Stimulated activated CD4-positive, alpha-beta T cell treated with anti-CD3 and anti-CD28 coated beads, Interleukin-12 subunit alpha, Interleukin-12 subunit beta, amount 100 ng/mL, for 48 hours (primary cell): ENCODE data around the gene GABBR2.

Source experiments
- DNase-seq, 3 donors: peaks; one replicate each; pipeline ENCODE4 v3.0.0-alpha.2; 2020; ENCODE audit warnings: low read depth in 2 of 3, low spot score in 1 of 3

The GABBR2 gene

DNA sequence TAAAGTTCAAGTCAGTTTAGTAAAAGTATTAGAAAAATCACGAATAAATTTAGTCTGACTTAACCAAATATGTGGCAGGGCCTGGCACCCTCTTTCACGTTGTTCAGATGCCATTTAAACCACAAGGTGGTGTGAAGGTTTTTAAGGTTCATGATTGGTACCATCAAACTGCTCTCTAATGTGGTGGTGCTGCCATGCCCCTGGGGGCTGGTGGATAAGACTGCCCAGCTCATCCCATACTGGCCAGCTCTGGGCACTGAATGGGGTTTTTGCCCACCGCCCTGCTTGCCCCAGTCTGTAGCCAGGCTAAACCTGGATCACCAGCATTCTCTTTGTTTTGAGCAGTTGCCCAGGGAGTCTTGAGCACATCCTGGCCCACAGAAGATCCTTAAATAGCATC lies 159.3 kb downstream of the GABBR2 start:
- no peak for DNase-seq

- no peak for DNase-seq
Measured at GRCh38 chr9:98547606-98548005, 161.1 kb downstream of the GABBR2 start.

DNA sequence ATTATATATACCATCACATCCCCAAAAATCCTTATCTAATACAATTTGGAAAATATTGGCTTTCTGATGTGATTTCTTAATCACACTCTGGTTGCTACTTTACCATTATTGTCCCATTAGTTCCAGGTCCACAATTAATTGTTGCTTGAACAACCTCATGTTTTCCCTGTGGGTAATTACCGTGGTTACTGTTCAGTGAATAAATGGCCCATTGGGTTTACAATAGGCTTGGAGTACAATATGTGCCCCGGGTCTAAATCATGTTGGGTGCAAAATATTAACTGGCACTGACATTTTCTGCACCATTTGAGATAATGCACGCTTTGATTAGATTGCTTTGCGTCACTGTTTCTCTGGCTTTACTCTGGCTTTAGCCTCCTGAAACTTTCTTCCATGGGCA lies 163.7 kb downstream of the GABBR2 start:
- DNase-seq, result no peak

- no peak for DNase-seq
Measured at GRCh38 chr9:98541684-98542230, 167.0 kb downstream of the GABBR2 start.

DNA sequence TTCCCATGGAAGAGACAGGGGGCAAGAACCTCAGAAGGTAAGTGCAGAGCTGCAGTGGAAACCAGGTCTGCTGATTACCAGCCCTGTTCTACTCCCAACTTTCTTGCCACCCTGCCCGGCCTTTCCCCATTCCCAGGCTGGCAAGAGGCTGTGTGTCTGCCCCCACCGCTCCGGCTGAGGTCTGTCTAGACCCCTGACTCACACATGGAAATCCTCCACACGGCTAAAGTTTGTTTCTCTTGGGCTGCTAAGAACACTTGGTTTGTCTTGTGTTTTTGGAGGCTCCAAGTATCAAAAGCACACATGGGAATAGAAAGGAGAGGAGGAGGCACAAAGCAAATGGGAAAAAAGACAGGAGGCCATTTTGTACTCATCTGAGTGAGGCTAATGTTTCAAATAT lies 168.3 kb downstream of the GABBR2 start:
- DNase-seq, result no peak

DNA sequence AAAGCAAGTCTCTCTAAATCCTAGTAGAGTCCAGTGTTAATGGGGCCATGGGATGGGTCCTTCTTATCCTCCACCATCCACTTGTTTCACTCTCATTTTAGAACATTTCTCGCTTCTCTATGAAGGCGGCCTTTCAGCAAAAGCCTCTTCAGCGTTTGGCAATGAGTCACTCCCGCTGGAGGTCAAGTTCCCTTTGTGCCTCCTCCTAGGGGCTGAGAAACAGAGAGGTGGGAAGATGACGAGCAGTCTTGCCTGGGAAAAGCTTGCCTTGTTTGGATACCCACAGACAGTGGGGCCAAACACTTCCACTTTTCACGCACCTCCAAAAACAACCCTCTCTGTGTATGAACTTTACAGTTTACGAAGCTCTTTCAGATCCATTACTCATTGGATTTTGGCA lies 168.8 kb downstream of the GABBR2 start:
- no peak for DNase-seq

- no peak for DNase-seq
Measured at GRCh38 chr9:98538626-98539031, 170.1 kb downstream of the GABBR2 start.

DNA sequence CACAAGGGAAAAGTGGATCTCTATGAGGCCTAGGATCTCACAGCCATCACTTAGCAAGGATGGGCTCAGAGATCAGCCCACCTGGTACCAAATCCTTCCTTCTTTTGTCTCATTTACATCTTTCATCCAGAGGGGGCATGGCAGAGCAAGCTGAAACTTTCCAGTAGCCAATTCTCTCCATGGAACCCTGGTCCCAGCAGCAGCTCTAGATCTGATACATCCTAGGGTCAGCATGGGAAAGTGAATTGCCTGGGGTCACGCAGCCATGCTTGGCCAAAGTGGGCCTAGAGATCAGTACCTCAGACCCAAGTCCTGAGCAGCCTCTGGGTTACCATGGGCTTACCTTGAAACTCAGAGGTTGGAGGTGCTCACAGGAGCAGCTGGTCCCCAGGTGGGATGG lies 170.5 kb downstream of the GABBR2 start:
- DNase-seq, result no peak

- DNase-seq, result peak; percentile 14 to 28 (median 15)
Measured at GRCh38 chr9:98536542-98537173, 172.1 kb downstream of the GABBR2 start.

- DNase-seq, result no peak
Measured at GRCh38 chr9:98533866-98534265, 174.9 kb downstream of the GABBR2 start.

DNA sequence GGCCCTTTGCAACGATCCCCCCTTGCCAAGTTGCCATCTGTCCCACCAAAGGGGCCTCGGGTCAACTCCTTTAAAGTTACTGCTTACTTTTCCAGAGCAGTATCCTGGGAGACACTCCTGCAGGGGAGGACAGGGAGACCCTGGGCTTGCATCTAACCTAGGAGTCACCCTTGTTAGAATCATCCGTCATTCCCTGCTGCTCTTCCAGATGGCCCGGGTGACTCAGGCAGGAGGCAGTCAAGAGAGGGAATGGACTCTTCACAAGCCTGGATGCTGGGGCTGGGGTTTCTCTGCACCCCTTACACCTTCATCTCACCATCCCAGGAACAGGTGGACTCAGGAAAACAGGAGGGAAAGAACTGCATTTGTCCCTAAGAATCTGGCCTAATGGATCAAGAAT lies 175.6 kb downstream of the GABBR2 start:
- no peak for DNase-seq

GRCh38 chr9:98532574-98532973 lies 176.2 kb downstream of the GABBR2 start:
- DNase-seq, result no peak

DNA sequence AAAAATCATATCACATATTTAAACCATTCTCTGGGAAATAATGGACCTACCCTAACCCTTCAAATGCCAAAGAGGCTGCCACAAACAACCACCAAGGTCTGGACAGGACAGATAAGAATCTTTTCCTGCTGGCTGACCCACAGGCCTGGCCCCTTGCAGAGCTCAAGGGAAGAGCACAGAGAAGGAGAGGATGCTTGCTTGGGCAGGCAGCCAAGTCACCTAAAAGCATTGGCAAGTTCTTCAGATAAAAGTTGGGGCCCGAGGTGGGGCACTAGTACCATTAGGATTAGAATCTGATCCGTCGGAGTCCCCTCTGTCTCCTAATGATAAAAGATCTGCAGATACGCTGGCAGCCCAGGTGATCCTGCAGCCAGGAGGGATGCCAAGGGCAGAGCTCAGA lies 176.6 kb downstream of the GABBR2 start:
- DNase-seq, result no peak

- DNase-seq, result no peak
Measured at GRCh38 chr9:98530806-98531386, 177.8 kb downstream of the GABBR2 start.

GRCh38 chr9:98530275-98530674 lies 178.5 kb downstream of the GABBR2 start:
- DNase-seq, result no peak

GRCh38 chr9:98529841-98530240 lies 178.9 kb downstream of the GABBR2 start:
- DNase-seq, result no peak

GRCh38 chr9:98523231-98523901 lies 185.4 kb downstream of the GABBR2 start:
- no peak for DNase-seq

- no peak for DNase-seq
Measured at GRCh38 chr9:98522487-98522886, 186.2 kb downstream of the GABBR2 start.

- no peak for DNase-seq
Measured at GRCh38 chr9:98521141-98521540, 187.6 kb downstream of the GABBR2 start.

DNA sequence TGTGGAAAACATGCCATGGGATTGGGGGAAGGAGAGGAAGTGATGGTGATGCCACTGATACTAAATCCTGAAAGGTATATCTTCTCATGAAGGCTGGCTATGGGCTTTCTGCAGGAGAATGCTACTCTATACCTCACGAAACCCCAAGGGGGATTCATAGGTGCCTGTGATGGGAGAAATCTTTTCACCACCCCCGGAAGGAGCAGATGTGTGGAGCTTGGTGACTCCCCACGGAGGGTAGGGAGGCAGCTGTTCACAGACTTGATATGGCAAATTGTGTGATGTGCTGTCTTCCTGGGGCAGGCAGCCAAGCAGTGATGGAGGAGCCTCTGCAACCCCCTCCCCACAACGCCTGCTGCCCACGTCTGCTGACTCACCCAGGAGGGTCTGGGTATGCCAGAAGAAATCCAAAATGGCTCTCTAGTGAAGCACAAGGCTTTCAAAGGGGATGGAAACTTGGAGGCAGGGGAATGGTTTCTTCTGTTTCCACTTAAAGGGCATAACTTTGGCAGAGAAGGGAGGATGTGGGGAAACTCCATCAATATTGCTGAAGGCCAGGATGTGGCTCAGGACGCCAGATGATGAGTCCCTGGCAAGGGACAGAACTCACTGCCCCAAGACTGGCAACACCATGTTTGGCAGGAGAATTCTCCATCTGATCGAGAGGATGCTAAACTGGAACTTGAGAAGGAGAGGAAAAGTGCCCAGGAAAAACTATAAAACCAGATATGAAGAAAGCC lies 188.3 kb downstream of the GABBR2 start:
- DNase-seq, result no peak

GRCh38 chr9:98519641-98520040 lies 189.1 kb downstream of the GABBR2 start:
- DNase-seq, result no peak

DNA sequence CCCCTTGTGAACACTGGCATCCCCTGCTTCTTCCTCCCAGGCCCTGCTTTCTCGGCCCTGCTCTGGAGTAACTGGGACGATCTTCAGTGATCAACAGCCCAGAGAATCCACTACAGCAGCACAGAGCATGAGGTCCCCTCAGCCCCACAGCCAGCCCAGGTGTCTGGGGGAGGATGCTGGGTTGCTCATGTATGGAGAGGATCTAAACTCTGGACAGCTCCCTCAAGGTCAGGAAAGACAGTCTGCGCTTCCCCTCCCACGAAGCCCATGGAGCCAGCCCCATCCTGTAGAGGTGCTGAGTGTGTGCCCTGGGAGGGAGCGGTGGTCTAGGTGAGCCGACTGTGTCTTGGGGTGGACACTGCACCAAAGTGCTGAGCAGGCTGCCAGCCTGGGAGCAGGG lies 190.2 kb downstream of the GABBR2 start:
- DNase-seq, result no peak
